ENCODE data around the gene NLN. TPM values are rescaled to one million over a fixed set of nuclear protein-coding genes. Genes with fewer than 3 reads are reported as not detected.
"Not testable (repeated sequence)": the region's sequence is repeated elsewhere in the genome, so short reads cannot be mapped to it uniquely, and the experiment has no call there.

NLN gene
- total and polyA plus RNA-seq, 2 donors from 2014 or later, result 6.2 to 25.0 TPM

DNA sequence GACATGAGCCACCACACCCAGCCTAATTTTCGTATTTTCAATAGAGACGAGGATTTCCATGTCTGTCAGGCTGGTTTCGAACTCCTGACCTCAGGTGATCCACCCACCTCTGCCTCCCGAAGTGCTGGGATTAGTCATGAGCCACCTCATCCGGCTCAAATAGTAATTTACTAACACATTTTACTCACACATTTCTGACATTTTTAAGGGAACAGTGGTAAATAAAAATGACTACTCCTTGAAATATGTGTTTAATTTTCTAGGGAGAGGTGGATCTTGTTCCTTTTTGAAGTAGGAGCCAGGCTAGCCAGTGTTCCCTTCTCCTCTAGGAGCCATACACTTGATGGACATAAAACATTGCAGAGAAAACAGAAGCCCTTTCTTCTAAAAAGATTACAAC is 149.2 kb downstream of the NLN start:
- Histone ChIP-seq H3K4me1 (ENCODE audit: control insufficient read depth in 2 of 3, insufficient read depth in 2 of 3, low read depth in 1 of 3, low read length in 3 of 3) (no peaks in the 10 kb centered on the region), H3K36me3 (ENCODE audit: control insufficient read depth in 2 of 3, insufficient read depth in 3 of 3, low read length in 3 of 3) (no peaks in the 10 kb centered on the region), H3K4me3 (ENCODE audit: low read length in 3 of 3) (no peak overlapping the region), H3K27ac (ENCODE audit: low read depth in 2 of 2, low read length in 2 of 2) (no peak overlapping the region), H3K9me3 (ENCODE audit: control insufficient read depth in 2 of 3, insufficient read depth in 1 of 3, low read length in 3 of 3) (no peaks in the 10 kb centered on the region), H3K27me3 (ENCODE audit: control insufficient read depth, insufficient read depth, low read length) (no peaks in the 10 kb centered on the region), H3K9ac (ENCODE audit: low read length in 3 of 3) (no peak overlapping the region)
- intact Hi-C loops (cut with DNase I), result no loop called here
- TF ChIP-seq, protein P1, sequence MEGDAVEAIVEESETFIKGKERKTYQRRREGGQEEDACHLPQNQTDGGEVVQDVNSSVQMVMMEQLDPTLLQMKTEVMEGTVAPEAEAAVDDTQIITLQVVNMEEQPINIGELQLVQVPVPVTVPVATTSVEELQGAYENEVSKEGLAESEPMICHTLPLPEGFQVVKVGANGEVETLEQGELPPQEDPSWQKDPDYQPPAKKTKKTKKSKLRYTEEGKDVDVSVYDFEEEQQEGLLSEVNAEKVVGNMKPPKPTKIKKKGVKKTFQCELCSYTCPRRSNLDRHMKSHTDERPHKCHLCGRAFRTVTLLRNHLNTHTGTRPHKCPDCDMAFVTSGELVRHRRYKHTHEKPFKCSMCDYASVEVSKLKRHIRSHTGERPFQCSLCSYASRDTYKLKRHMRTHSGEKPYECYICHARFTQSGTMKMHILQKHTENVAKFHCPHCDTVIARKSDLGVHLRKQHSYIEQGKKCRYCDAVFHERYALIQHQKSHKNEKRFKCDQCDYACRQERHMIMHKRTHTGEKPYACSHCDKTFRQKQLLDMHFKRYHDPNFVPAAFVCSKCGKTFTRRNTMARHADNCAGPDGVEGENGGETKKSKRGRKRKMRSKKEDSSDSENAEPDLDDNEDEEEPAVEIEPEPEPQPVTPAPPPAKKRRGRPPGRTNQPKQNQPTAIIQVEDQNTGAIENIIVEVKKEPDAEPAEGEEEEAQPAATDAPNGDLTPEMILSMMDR (IDR thresholded peaks at IDR 0.05; ENCODE audit: borderline replicate concordance, extremely low read depth, insufficient read depth), result no peak
- no peak for FAIRE-seq
- DNase-seq, result no peak

GRCh38 chr5:65871776-65872175 is 149.8 kb downstream of the NLN start:
- H3K4me3 ChIP-seq (ENCODE audit: low read length in 3 of 3); H3K36me3 ChIP-seq (ENCODE audit: control insufficient read depth in 2 of 3, insufficient read depth in 3 of 3, low read length in 3 of 3); FAIRE-seq; DNase-seq; H3K4me1 ChIP-seq (ENCODE audit: control insufficient read depth in 2 of 3, insufficient read depth in 2 of 3, low read depth in 1 of 3, low read length in 3 of 3); intact Hi-C loops (cut with DNase I); H3K9me3 ChIP-seq (ENCODE audit: control insufficient read depth in 2 of 3, insufficient read depth in 1 of 3, low read length in 3 of 3); H3K9ac ChIP-seq (ENCODE audit: low read length in 3 of 3); H3K27me3 ChIP-seq (ENCODE audit: control insufficient read depth, insufficient read depth, low read length); H3K27ac ChIP-seq (ENCODE audit: low read depth in 2 of 2, low read length in 2 of 2): not testable (repeated sequence)

GRCh38 chr5:65873181-65873750 is 151.3 kb downstream of the NLN start:
- no peaks in the 10 kb centered on the region for H3K27me3 ChIP-seq (ENCODE audit: control insufficient read depth, insufficient read depth, low read length)
- no peaks in the 10 kb centered on the region for H3K36me3 ChIP-seq (ENCODE audit: control insufficient read depth in 2 of 3, insufficient read depth in 3 of 3, low read length in 3 of 3)
- no peak for DNase-seq
- TF ChIP-seq, protein P1 (IDR thresholded peaks at IDR 0.05; ENCODE audit: borderline replicate concordance, extremely low read depth, insufficient read depth), result no peak
- no peak overlapping the region for H3K4me3 ChIP-seq (ENCODE audit: low read length in 3 of 3)
- intact Hi-C loops (cut with DNase I), result no loop called here
- peaks cover 0 to 5% (median 0%) of the 10 kb centered on the region in 3 donors for H3K9me3 ChIP-seq (ENCODE audit: control insufficient read depth in 2 of 3, insufficient read depth in 1 of 3, low read length in 3 of 3)
- H3K4me1 ChIP-seq (ENCODE audit: control insufficient read depth in 2 of 3, insufficient read depth in 2 of 3, low read depth in 1 of 3, low read length in 3 of 3), result no peaks in the 10 kb centered on the region
- H3K27ac ChIP-seq (ENCODE audit: low read depth in 2 of 2, low read length in 2 of 2), result no peak overlapping the region
- no peak overlapping the region for H3K9ac ChIP-seq (ENCODE audit: low read length in 3 of 3)
- no peak for FAIRE-seq

DNA sequence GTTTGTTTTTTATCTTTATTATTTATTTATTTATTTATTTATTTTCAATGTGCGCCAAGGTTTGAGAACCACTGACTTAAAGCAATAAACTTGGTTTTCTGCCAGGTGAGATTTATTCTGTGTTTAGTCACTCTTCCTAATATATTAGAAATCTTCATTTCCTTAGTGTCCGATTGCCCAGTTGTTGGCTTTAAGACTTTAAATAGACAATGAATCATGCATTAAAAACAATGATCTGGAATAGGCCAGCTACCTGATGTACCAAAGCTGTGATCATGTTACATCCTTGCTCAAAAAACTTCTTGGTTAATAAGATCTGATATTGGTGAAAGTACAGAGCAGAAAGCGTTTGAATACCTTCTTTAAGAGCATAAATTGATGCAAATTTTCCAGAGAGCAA is 152.2 kb downstream of the NLN start:
- H3K27ac ChIP-seq (ENCODE audit: low read depth in 2 of 2, low read length in 2 of 2), result no peak overlapping the region
- FAIRE-seq (no peak), DNase-seq (no peak)
- TF ChIP-seq, protein P1 (IDR thresholded peaks at IDR 0.05; ENCODE audit: borderline replicate concordance, extremely low read depth, insufficient read depth), result no peak
- no peaks in the 10 kb centered on the region for H3K27me3 ChIP-seq (ENCODE audit: control insufficient read depth, insufficient read depth, low read length)
- no peak overlapping the region for H3K9ac ChIP-seq (ENCODE audit: low read length in 3 of 3)
- H3K4me1 ChIP-seq (ENCODE audit: control insufficient read depth in 2 of 3, insufficient read depth in 2 of 3, low read depth in 1 of 3, low read length in 3 of 3), result no peaks in the 10 kb centered on the region
- intact Hi-C loops (cut with DNase I), result no loop called here
- no peaks in the 10 kb centered on the region for H3K36me3 ChIP-seq (ENCODE audit: control insufficient read depth in 2 of 3, insufficient read depth in 3 of 3, low read length in 3 of 3)
- H3K9me3 ChIP-seq (ENCODE audit: control insufficient read depth in 2 of 3, insufficient read depth in 1 of 3, low read length in 3 of 3), result peaks cover 0 to 7% (median 0%) of the 10 kb centered on the region in 3 donors
- H3K4me3 ChIP-seq (ENCODE audit: low read length in 3 of 3), result no peak overlapping the region

Measured in kidney (tissue), 14 donors.